Uterus (tissue), 4 donors: ENCODE measurements around the gene TRIO. TPM values are rescaled to one million over a fixed set of nuclear protein-coding genes. Genes with fewer than 3 reads are reported as not detected.

ENCODE experiments used
- DNase-seq, 2 donors: peaks; one replicate each; pipeline ENCODE4 v3.0.0-alpha.2; 2019 to 2020
- H3K27ac ChIP-seq, 2 donors: fragments of 200-600 bp; sonication (generic); 1 replicate in 1 of 2; 2 replicates in 1 of 2; pipeline ENCODE4 v1.5.1; 2016 to 2018
- H3K27me3 ChIP-seq, 2 donors: fragments of 200-600 bp; sonication (generic); one replicate each; pipeline ENCODE4 v1.5.1; 2018 to 2019; ENCODE audit warnings: control low read depth in 1 of 2
- H3K36me3 ChIP-seq, 2 donors: fragments of 200-600 bp; sonication (generic); one replicate each; pipeline ENCODE4 v1.5.1; 2019; ENCODE audit warnings: control low read depth in 1 of 2
- H3K4me1 ChIP-seq, 2 donors: fragments of 200-600 bp; sonication (generic); one replicate each; pipeline ENCODE4 v1.5.1; 2018 to 2019; ENCODE audit warnings: control low read depth in 1 of 2
- H3K4me3 ChIP-seq, 2 donors: fragments of 200-600 bp; sonication (generic); 1 replicate in 1 of 2; 2 replicates in 1 of 2; pipeline ENCODE4 v1.5.1; 2018 to 2019; ENCODE audit warnings: mild to moderate bottlenecking in 1 of 2
- H3K9me3 ChIP-seq, 2 donors: fragments of 200-600 bp; sonication (generic); one replicate each; pipeline ENCODE4 v1.5.1; 2019; ENCODE audit warnings: control low read depth in 1 of 2
- CTCF ChIP-seq, 4 experiments: fragments of 200-600 bp in 2 of 4; fragments of 450-650 bp in 2 of 4; sonication (generic) in 2 of 4; IDR thresholded peaks; one replicate each; pipeline ENCODE4 v1.5.1; 2016 to 2019; ENCODE audit warnings: antibody characterized with exemption in 4 of 4, mild to moderate bottlenecking in 2 of 4, moderate library complexity in 1 of 4
- POLR2A ChIP-seq, 2 donors: fragments of 450-650 bp; IDR thresholded peaks; one replicate each; pipeline ENCODE4 v1.6.1; 2016; ENCODE audit warnings: antibody characterized with exemption in 2 of 2, mild to moderate bottlenecking in 1 of 2, moderate library complexity in 1 of 2
- intact Hi-C: fragments of 100-400 bp; cut with DNase I; formaldehyde crosslinking; loops from one replicate; pipeline ENCODE4 v1.15.1; 2023; ENCODE audit warnings: low total_unique reads
- total RNA-seq, 4 donors: library from RNA; depleted of rRNA in 3 of 4; stranded (reverse); fragments of >200 nt in 3 of 4; gene quantifications; one replicate each; pipeline versions ENCODE4 v1.1.0 to v1.2.4, GENCODE V29; 2014 to 2023
- donor health status: DM: yes; HTN: yes; CAD: no.

TRIO gene
- total RNA-seq, 4 donors from 2014 or later, result 93.5 to 234 (median 207) TPM

GRCh38 chr5:14236757-14237156, 93.6 kb downstream of the TRIO start:
- no peaks in the 10 kb centered on the region for H3K9me3 ChIP-seq
- H3K4me1 ChIP-seq, result no peaks in the 10 kb centered on the region
- no peak overlapping the region for H3K27ac ChIP-seq
- no peak for DNase-seq
- no peaks in the 10 kb centered on the region for H3K36me3 ChIP-seq
- TF ChIP-seq CTCF (IDR thresholded peaks at IDR 0.05) (no peak), POLR2A (IDR thresholded peaks at IDR 0.05) (no peak)
- H3K27me3 ChIP-seq, result no peaks in the 10 kb centered on the region
- intact Hi-C loops, result no loop called here
- H3K4me3 ChIP-seq, result no peak overlapping the region

GRCh38 chr5:14237317-14238086, 94.4 kb downstream of the TRIO start:
- H3K27ac ChIP-seq, result no peak overlapping the region
- TF ChIP-seq POLR2A (IDR thresholded peaks at IDR 0.05) (no peak), CTCF (IDR thresholded peaks at IDR 0.05) (no peak)
- no peak for DNase-seq

GRCh38 chr5:14238272-14238671, 95.1 kb downstream of the TRIO start:
- peaks cover 0 to 3% of the 10 kb centered on the region in 2 donors for H3K4me1 ChIP-seq

More at GRCh38 chr5:14237317-14238086, 94.4 kb downstream of the TRIO start:
- no peaks in the 10 kb centered on the region for H3K36me3 ChIP-seq
- H3K27me3 ChIP-seq, result no peaks in the 10 kb centered on the region
- intact Hi-C loops, result no loop called here
- peaks cover 0 to 3% of the 10 kb centered on the region in 2 donors for H3K4me1 ChIP-seq
- no peak overlapping the region for H3K4me3 ChIP-seq
- no peaks in the 10 kb centered on the region for H3K9me3 ChIP-seq

GRCh38 chr5:14239404-14239803, 96.3 kb downstream of the TRIO start:
- no peaks in the 10 kb centered on the region for H3K27me3 ChIP-seq
- H3K36me3 ChIP-seq, result no peaks in the 10 kb centered on the region
- intact Hi-C loops, result no loop called here
- H3K4me3 ChIP-seq, result no peak overlapping the region
- H3K4me1 ChIP-seq, result peaks cover 0 to 3% of the 10 kb centered on the region in 2 donors
- H3K27ac ChIP-seq, result no peak overlapping the region
- H3K9me3 ChIP-seq, result no peaks in the 10 kb centered on the region
- TF ChIP-seq CTCF (IDR thresholded peaks at IDR 0.05) (no peak), POLR2A (IDR thresholded peaks at IDR 0.05) (no peak)
- DNase-seq, result no peak

More at GRCh38 chr5:14238272-14238671, 95.1 kb downstream of the TRIO start:
- no peaks in the 10 kb centered on the region for H3K36me3 ChIP-seq
- no peak overlapping the region for H3K4me3 ChIP-seq
- no peaks in the 10 kb centered on the region for H3K27me3 ChIP-seq
- intact Hi-C loops, result no loop called here
- no peak for TF ChIP-seq CTCF (IDR thresholded peaks at IDR 0.05)
- TF ChIP-seq POLR2A (IDR thresholded peaks at IDR 0.05), result no peak
- no peak for DNase-seq
- no peak overlapping the region for H3K27ac ChIP-seq
- H3K9me3 ChIP-seq, result no peaks in the 10 kb centered on the region

- DNase-seq, result no peak
- Histone ChIP-seq H3K36me3 (no peaks in the 10 kb centered on the region), H3K4me1 (peaks cover 0 to 3% of the 10 kb centered on the region in 2 donors), H3K27me3 (no peaks in the 10 kb centered on the region), H3K4me3 (no peak overlapping the region), H3K27ac (no peak overlapping the region), H3K9me3 (no peaks in the 10 kb centered on the region)
- no peak for TF ChIP-seq POLR2A (IDR thresholded peaks at IDR 0.05)
- no peak for TF ChIP-seq CTCF (IDR thresholded peaks at IDR 0.05)
- intact Hi-C loops, result no loop called here
Measured at GRCh38 chr5:14239951-14240350, 96.8 kb downstream of the TRIO start.
